GM08714 (cell line): ENCODE results near the gene SLC25A42.

Experiments
- H3K4me3 ChIP-seq: fragments of 200-500 bp; sonication (Bioruptor generic); 2 replicates; pipeline ENCODE4 v1.5.1; 2014; ENCODE audit warnings: mild to moderate bottlenecking, low read length, inconsistent platforms
- ZNF274 ChIP-seq: IDR thresholded peaks from 2 replicates; pipeline ENCODE4 v1.6.1; 2012; ENCODE audit warnings: mild to moderate bottlenecking, low read depth, low read length

Gene SLC25A42

GRCh38 chr19:19040417-19040816, 23.4 kb upstream of the SLC25A42 start:
- no peak overlapping the region for H3K4me3 ChIP-seq

DNA sequence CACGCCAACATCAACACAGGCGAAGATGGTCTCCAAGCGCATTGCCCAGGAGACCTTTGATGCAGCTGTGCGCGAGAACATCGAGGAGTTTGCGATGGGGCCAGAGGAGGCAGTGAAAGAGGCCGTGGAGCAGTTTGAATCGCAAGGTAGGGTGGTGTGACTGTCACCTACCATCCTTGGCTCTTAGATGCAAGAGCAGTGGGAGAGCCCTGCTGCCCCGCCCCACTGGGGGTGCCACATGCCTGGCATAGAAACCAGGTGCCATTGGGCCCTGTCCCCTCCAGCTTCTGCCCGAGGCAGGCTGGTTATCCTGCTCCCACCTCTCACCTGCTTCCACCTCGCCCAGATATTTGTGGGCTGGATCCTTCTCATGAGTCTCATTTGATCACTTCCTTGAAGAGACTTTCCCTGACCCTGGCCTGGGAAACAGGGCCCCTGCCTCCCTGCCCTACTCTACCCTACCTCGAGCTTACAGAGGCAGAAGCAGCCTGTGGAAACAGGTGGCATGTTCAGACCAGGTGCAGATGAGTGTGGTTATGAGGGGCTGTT, 21.0 kb upstream of the SLC25A42 start:
- no peak for TF ChIP-seq ZNF274

More at GRCh38 chr19:19040417-19040816, 23.4 kb upstream of the SLC25A42 start:
- no peak for TF ChIP-seq ZNF274

GRCh38 chr19:19043481-19043880, 20.3 kb upstream of the SLC25A42 start:
- no peak for TF ChIP-seq ZNF274
- no peak overlapping the region for H3K4me3 ChIP-seq

More for the DNA sequence above, 21.0 kb upstream of the SLC25A42 start:
- H3K4me3 ChIP-seq: no peak overlapping the region

- no peak overlapping the region for H3K4me3 ChIP-seq
- TF ChIP-seq ZNF274: no peak
These were observed 19.9 kb upstream of the SLC25A42 start for GRCh38 chr19:19043881-19044280.

GRCh38 chr19:19049406-19049805, 14.4 kb upstream of the SLC25A42 start:
- no peak overlapping the region for H3K4me3 ChIP-seq
- no peak for TF ChIP-seq ZNF274

DNA sequence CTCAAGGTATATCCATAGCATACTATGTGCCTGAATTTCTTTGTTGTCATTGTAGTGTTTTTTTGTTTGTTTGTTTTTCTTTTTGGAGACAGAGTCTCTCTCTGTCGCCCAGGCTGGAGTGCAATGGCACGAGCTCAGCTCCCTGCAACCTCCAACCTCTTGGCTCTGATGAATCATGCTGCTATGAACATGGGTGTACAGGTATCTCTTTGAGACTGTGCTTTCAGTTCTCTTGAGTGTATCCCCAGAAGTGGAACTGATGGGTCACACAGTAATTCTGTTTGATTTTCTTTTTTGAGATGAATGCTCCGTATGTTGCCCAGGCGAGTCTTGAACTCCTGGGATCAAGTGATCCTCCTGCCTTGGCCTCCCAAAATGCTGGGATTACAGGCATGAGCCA, 13.7 kb upstream of the SLC25A42 start:
- no peak for TF ChIP-seq ZNF274
- no peak overlapping the region for H3K4me3 ChIP-seq

GRCh38 chr19:19050731-19051130, 13.1 kb upstream of the SLC25A42 start:
- no peak for TF ChIP-seq ZNF274
- H3K4me3 ChIP-seq: no peak overlapping the region

DNA sequence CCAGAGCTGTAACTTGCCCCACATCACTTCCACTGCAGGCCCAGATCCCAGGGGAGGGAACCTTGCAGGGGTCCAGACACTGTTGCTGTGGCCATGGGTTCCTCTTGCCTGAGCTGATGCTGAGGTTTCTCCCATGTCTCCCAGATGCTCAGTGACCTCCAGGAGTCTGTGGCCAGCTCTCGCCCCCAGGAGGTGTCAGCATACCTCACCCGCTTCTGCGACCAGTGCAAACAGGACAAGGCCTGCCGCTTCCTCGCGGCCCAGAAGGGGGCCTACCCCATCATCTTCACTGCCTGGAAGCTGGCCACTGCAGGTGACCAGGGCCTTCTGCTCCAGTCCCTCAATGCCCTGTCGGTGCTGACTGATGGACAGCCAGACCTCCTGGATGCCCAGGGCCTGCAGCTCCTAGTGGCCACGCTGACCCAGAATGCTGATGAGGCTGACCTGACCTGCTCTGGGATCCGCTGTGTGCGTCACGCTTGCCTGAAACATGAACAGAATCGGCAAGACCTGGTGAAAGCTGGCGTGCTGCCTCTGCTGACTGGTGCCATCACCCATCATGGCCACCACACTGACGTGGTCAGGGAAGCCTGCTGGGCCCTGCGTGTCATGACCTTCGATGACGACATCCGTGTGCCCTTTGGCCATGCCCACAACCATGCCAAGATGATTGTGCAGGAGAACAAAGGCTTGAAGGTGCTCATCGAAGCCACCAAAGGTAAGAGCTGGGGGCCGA, 12.1 kb upstream of the SLC25A42 start:
- H3K4me3 ChIP-seq: no peak overlapping the region
- no peak for TF ChIP-seq ZNF274

DNA sequence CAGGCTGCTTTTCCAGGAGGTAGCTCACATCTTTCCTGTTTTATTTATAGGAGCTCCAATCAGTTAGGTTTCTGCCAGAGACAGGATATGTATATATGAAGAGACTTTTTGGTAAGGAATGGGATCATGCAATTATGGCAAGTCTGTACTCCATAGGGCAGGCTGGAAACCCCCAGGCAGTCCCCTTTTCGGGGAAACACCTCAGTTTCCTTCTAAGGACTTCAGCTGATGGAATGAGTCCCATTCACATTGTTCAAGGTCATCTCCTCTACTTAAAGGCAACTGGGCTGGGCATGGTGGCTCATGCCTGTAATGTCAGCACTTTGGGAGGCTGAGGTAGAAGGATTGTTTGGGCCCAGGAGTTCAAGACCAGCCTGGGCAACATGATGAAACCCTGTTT, 10.9 kb upstream of the SLC25A42 start:
- no peak for TF ChIP-seq ZNF274
- no peak overlapping the region for H3K4me3 ChIP-seq

GRCh38 chr19:19053508-19054314, 10.1 kb upstream of the SLC25A42 start:
- no peak overlapping the region for H3K4me3 ChIP-seq
- no peak for TF ChIP-seq ZNF274

- no peak for TF ChIP-seq ZNF274
- no peak overlapping the region for H3K4me3 ChIP-seq
These were observed 9.4 kb upstream of the SLC25A42 start for GRCh38 chr19:19054315-19054938.

DNA sequence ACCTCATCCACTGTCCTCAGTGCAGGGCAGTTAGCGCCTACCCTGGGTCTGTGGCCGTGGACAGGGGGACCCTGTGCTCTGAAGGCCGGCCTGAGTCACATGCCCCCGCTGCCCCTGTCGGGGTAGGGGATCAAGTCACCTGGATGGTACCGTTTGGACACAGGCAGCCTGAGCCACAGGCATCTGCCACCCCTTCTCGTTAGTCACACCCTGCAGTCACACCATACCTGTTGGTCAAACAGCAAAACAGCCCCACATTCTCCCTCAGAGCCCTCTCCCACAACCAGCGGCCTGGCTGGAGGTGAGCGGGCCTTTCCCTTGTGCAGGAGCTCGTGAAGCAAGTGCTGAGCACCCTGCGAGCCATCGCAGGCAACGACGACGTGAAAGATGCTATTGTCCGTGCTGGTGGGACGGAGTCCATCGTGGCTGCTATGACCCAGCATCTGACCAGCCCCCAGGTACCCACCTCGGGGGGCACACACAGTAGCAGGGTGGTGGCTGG, 8.8 kb upstream of the SLC25A42 start:
- no peak overlapping the region for H3K4me3 ChIP-seq
- TF ChIP-seq ZNF274: no peak

DNA sequence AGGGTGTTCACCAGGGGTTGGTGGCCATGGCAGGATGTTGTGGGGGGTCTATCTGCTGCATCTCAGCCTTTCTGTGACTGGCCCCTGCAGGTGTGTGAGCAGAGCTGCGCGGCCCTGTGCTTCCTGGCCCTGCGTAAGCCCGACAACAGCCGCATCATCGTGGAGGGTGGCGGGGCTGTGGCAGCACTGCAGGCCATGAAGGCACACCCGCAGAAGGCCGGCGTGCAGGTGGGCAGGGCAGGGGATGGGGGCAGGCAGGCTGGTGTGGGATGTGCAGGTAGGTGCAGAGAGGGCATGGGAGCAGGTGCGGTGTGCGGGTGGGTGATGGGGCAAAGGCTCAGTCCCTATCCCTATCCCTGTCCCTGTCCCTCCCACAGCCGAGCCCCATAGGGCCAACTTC, 8.1 kb upstream of the SLC25A42 start:
- no peak for TF ChIP-seq ZNF274
- H3K4me3 ChIP-seq: no peak overlapping the region

GRCh38 chr19:19056636-19057275, 7.0 kb upstream of the SLC25A42 start:
- TF ChIP-seq ZNF274: no peak

GRCh38 chr19:19057317-19057716, 6.5 kb upstream of the SLC25A42 start:
- H3K4me3 ChIP-seq: no peak overlapping the region
- no peak for TF ChIP-seq ZNF274

More at GRCh38 chr19:19056636-19057275, 7.0 kb upstream of the SLC25A42 start:
- H3K4me3 ChIP-seq: no peak overlapping the region
